Measurements from ENCODE around the gene RNFT2. TPM values are rescaled to one million over a fixed set of nuclear protein-coding genes. Genes with fewer than 3 reads are reported as not detected.

RNFT2 gene
- total RNA-seq, 4 donors from 2014 or later: 0.26 to 0.38 TPM; not detected in 2

GRCh38 chr12:116800918-116801317, 62.8 kb downstream of the RNFT2 start:
- no peak for DNase-seq
- H3K9me3 ChIP-seq: no peaks in the 10 kb centered on the region
- TF ChIP-seq, protein P1, sequence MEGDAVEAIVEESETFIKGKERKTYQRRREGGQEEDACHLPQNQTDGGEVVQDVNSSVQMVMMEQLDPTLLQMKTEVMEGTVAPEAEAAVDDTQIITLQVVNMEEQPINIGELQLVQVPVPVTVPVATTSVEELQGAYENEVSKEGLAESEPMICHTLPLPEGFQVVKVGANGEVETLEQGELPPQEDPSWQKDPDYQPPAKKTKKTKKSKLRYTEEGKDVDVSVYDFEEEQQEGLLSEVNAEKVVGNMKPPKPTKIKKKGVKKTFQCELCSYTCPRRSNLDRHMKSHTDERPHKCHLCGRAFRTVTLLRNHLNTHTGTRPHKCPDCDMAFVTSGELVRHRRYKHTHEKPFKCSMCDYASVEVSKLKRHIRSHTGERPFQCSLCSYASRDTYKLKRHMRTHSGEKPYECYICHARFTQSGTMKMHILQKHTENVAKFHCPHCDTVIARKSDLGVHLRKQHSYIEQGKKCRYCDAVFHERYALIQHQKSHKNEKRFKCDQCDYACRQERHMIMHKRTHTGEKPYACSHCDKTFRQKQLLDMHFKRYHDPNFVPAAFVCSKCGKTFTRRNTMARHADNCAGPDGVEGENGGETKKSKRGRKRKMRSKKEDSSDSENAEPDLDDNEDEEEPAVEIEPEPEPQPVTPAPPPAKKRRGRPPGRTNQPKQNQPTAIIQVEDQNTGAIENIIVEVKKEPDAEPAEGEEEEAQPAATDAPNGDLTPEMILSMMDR (IDR thresholded peaks at IDR 0.05): no peak
- H3K4me3 ChIP-seq: no peak overlapping the region
- no peak overlapping the region for H3K27ac ChIP-seq
- WGBS, 2 donors: 70 to 83% methylated on average over 2 of the region's 2 CpGs
- no peaks in the 10 kb centered on the region for H3K36me3 ChIP-seq
- H3K27me3 ChIP-seq: no peaks in the 10 kb centered on the region
- no peaks in the 10 kb centered on the region for H3K4me1 ChIP-seq
- intact Hi-C loops (cut with DNase I): no loop called here

- no peak overlapping the region for H3K4me3 ChIP-seq
- 94 to 95% methylated on average over 3 of the region's 3 CpGs for WGBS, 2 donors
- no peaks in the 10 kb centered on the region for H3K9me3 ChIP-seq
- H3K4me1 ChIP-seq: no peaks in the 10 kb centered on the region
- no peak for TF ChIP-seq POLR2A (IDR thresholded peaks at IDR 0.05)
- TF ChIP-seq, protein P1 (IDR thresholded peaks at IDR 0.05): no peak
- no peaks in the 10 kb centered on the region for H3K36me3 ChIP-seq
- intact Hi-C loops (cut with DNase I): no loop called here
- H3K27ac ChIP-seq: no peak overlapping the region
- no peak for DNase-seq
- H3K27me3 ChIP-seq: no peaks in the 10 kb centered on the region
Observed at GRCh38 chr12:116802018-116802417, 63.9 kb downstream of the RNFT2 start.

- WGBS, 2 donors: 66 to 67% methylated on average over 6 to 7 of the region's 7 CpGs
- Histone ChIP-seq H3K36me3 (no peaks in the 10 kb centered on the region), H3K4me3 (no peak overlapping the region), H3K4me1 (no peaks in the 10 kb centered on the region), H3K9me3 (no peaks in the 10 kb centered on the region), H3K27me3 (no peaks in the 10 kb centered on the region), H3K27ac (no peak overlapping the region)
- TF ChIP-seq, protein P1 (IDR thresholded peaks at IDR 0.05): no peak
- TF ChIP-seq POLR2A (IDR thresholded peaks at IDR 0.05): no peak
- DNase-seq: no peak
- intact Hi-C loops (cut with DNase I): no loop called here
Observed at GRCh38 chr12:116803013-116803736, 65.1 kb downstream of the RNFT2 start.

- Histone ChIP-seq H3K4me3 (no peak overlapping the region), H3K4me1 (no peaks in the 10 kb centered on the region), H3K36me3 (no peaks in the 10 kb centered on the region), H3K27ac (no peak overlapping the region), H3K9me3 (no peaks in the 10 kb centered on the region), H3K27me3 (no peaks in the 10 kb centered on the region)
- DNase-seq: no peak
- intact Hi-C loops (cut with DNase I): no loop called here
- WGBS, 2 donors: 0% methylated on average over 1 of the region's 1 CpG
- TF ChIP-seq, protein P1 (IDR thresholded peaks at IDR 0.05): no peak
- TF ChIP-seq POLR2A (IDR thresholded peaks at IDR 0.05): no peak
Observed at GRCh38 chr12:116804051-116804450, 65.9 kb downstream of the RNFT2 start.

DNA sequence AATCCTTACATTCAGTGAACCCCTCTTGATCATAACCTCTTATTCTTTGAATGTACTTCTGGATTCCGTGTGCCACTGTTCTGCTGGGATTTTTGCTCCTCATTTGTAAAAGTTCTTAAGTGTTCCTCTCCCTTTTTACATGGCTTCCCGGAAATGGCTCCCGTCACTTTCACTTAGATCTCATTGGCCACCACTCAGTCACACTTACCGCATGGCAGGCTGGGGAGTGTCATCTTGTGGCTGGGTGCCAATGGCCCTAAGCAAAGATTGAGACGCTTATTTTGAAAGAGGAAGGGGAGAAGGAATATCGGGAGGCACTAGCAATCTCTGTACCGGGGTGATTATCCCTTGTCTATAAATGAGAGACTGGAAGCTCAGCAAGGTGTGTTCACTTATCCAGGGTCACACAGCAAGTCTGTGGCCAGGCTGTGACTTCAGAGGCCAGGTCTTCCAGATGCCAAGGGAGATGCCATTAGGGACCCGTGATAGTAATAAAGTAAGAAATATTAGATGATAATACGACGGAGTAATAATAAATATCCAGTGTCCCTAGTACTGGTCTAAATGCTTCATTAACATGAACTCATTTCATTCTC, 68.8 kb downstream of the RNFT2 start:
- 71 to 72% methylated on average over 10 of the region's 10 CpGs for WGBS, 2 donors
- Histone ChIP-seq H3K4me3 (no peak overlapping the region), H3K36me3 (no peaks in the 10 kb centered on the region), H3K9me3 (no peaks in the 10 kb centered on the region), H3K4me1 (no peaks in the 10 kb centered on the region), H3K27ac (no peak overlapping the region), H3K27me3 (peaks cover 0 to 9% (median 0%) of the 10 kb centered on the region in 4 donors)
- TF ChIP-seq, protein P1 (IDR thresholded peaks at IDR 0.05): no peak
- no peak for TF ChIP-seq POLR2A (IDR thresholded peaks at IDR 0.05)
- DNase-seq: no peak
- intact Hi-C loops (cut with DNase I): no loop called here

Measured in esophagus squamous epithelium (tissue), 5 donors.